Gastroesophageal sphincter (tissue), 3 donors: ENCODE measurements around the gene TANC1.

Source experiments
- CTCF ChIP-seq, 4 experiments: fragments of 200-600 bp in 2 of 4; fragments of 450-650 bp in 2 of 4; sonication (generic) in 1 of 4; IDR thresholded peaks; one replicate each; pipeline ENCODE4 v1.5.1; 2017 to 2019; ENCODE audit warnings: antibody characterized with exemption in 4 of 4, mild to moderate bottlenecking in 2 of 4, moderate library complexity in 2 of 4
- POLR2A ChIP-seq, 2 donors: fragments of 450-650 bp; IDR thresholded peaks; one replicate each; pipeline ENCODE4 v1.6.1; 2017; ENCODE audit warnings: antibody characterized with exemption in 2 of 2, mild to moderate bottlenecking in 2 of 2, moderate library complexity in 1 of 2

GRCh38 chr2:159073256-159073655 is 104.8 kb downstream of the TANC1 start:
- TF ChIP-seq CTCF (IDR thresholded peaks at IDR 0.05) (no peak), POLR2A (IDR thresholded peaks at IDR 0.05) (no peak)
